Peyer's patch (tissue), 4 donors: ENCODE data around the gene SPATA6L.

ENCODE experiments used
- POLR2A ChIP-seq, 2 donors: fragments of 450-650 bp; IDR thresholded peaks; one replicate each; pipeline ENCODE4 v1.5.1; 2017; ENCODE audit warnings: antibody characterized with exemption in 2 of 2, mild to moderate bottlenecking in 2 of 2, moderate library complexity in 2 of 2
- TF ChIP-seq, protein P1 (sequence below), 6 experiments: fragments of 450-650 bp in 4 of 6; fragments of 200-600 bp in 2 of 6; sonication (generic) in 1 of 6; IDR thresholded peaks; one replicate each; pipeline ENCODE4 v1.5.1; 2017 to 2019; ENCODE audit warnings: antibody characterized with exemption in 6 of 6, mild to moderate bottlenecking in 3 of 6, moderate library complexity in 1 of 6

DNA sequence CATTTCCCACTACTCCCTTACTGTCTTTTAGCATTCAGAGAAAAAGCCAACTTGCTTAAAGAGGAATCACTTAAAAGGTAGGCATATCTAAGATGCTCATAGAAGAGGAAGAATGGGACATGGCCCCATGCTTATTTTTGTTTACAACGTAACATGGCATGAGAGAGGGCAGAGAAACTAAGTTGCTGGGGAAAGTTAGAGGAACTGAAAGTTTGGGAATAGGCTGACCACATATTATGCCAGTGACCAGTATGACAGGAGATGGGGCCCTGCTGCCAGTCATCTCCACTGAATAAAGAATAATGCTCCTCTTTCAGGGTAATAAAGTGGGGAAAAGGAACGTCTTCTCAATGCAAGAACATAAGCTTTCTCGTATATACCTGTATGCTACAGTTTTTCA is 2.3 kb downstream of the SPATA6L start:
- TF ChIP-seq, protein P1, sequence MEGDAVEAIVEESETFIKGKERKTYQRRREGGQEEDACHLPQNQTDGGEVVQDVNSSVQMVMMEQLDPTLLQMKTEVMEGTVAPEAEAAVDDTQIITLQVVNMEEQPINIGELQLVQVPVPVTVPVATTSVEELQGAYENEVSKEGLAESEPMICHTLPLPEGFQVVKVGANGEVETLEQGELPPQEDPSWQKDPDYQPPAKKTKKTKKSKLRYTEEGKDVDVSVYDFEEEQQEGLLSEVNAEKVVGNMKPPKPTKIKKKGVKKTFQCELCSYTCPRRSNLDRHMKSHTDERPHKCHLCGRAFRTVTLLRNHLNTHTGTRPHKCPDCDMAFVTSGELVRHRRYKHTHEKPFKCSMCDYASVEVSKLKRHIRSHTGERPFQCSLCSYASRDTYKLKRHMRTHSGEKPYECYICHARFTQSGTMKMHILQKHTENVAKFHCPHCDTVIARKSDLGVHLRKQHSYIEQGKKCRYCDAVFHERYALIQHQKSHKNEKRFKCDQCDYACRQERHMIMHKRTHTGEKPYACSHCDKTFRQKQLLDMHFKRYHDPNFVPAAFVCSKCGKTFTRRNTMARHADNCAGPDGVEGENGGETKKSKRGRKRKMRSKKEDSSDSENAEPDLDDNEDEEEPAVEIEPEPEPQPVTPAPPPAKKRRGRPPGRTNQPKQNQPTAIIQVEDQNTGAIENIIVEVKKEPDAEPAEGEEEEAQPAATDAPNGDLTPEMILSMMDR (IDR thresholded peaks at IDR 0.05) = no peak
- TF ChIP-seq POLR2A (IDR thresholded peaks at IDR 0.05) = no peak
